ENCODE data around the gene MRAS.

Gene MRAS

DNA sequence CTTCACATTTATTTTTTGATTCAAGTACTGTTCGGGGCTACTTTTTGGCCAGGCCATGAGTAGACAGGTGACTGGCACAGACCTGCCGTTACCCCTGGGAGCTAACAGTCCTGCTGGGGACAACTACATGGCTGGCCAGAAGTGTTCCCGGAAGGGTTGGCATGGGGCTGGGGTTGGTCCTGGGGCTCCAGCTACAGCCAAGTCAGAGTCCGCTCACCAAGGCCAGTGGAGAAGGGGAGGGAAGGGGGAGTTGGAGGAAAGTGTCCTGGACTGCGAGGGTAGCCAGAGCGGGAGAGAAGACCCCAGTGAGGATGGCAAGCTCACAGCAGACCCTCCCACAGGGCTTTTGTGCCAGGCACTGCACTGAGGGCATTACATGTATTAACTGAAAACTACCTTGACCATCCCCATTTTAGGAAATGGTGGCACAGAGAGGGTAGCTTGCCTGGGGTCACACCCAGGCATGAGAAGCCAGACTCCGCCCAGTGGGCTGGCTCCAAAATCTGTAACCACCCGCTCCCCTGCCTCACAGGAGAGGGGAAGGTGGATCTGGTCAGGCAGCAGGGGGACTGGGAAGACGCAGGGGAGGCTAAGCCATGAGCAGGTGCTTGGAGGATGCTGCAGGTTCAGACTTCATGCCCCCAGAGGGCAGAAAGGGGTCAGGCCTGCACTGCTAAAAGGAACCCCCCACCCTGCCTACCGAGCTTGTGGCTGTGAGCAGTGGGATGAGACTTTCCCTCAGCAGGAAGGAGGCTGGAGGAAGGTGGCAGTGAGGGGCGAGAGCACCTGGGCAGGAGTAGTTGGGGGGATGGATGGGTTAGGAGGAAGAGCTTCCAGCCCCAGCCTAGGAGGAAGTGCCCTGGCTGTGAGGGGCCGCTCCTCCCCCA is 47.7 kb downstream of the MRAS start:
- TF ChIP-seq CTCF (conservative IDR thresholded peaks at IDR 0.05; ENCODE audit: low read length), result no peak
- H3K4me3 ChIP-seq (ENCODE audit: low read length), result no peak overlapping the region
- DNase-seq (ENCODE audit: low read depth), result no peak

DNA sequence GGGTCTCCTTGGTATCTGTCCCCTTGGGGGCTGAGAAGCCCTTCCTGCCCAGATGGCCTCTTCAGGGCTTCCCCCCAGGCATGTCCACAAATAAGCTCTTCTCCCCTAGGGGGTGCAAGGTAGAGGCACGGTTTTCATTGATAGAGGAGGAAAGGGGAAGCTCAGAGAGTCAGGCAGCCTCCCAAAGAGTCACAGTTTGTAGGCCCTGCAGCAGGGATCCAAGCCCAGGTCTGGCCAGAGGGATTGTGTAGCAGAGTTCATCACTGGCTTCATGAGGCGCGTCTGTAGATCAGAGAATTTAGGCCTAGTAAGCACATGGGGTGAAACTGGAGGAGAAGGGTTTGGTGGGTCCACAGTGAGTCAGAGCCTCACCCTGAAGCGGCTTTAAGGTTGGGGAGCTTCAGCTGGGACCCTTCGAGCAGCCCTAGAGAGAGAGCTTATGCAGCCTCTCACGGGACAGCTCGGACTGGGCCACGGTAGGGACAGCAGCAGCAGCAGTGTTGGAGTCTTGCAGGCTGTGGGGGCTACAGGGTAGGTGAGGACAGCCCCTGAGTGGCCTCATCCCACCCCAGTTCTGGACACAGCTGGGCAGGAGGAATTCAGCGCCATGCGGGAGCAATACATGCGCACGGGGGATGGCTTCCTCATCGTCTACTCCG is 48.5 kb downstream of the MRAS start:
- TF ChIP-seq CTCF (conservative IDR thresholded peaks at IDR 0.05; ENCODE audit: low read length), result no peak
- H3K4me3 ChIP-seq (ENCODE audit: low read length), result no peak overlapping the region
- no peak for DNase-seq (ENCODE audit: low read depth)

GRCh38 chr3:138397983-138398382 is 49.6 kb downstream of the MRAS start:
- no peak for DNase-seq (ENCODE audit: low read depth)
- TF ChIP-seq CTCF (conservative IDR thresholded peaks at IDR 0.05; ENCODE audit: low read length), result peak; percentile 19; the same call in 1 of the 2 replicates
- no peak overlapping the region for H3K4me3 ChIP-seq (ENCODE audit: low read length)

GRCh38 chr3:138398791-138399575 is 50.6 kb downstream of the MRAS start:
- no peak for TF ChIP-seq CTCF (conservative IDR thresholded peaks at IDR 0.05; ENCODE audit: low read length)
- H3K4me3 ChIP-seq (ENCODE audit: low read length), result no peak overlapping the region
- no peak for DNase-seq (ENCODE audit: low read depth)

GRCh38 chr3:138399766-138400165 is 51.4 kb downstream of the MRAS start:
- no peak overlapping the region for H3K4me3 ChIP-seq (ENCODE audit: low read length)
- no peak for DNase-seq (ENCODE audit: low read depth)
- no peak for TF ChIP-seq CTCF (conservative IDR thresholded peaks at IDR 0.05; ENCODE audit: low read length)

- no peak for TF ChIP-seq CTCF (conservative IDR thresholded peaks at IDR 0.05; ENCODE audit: low read length)
- DNase-seq (ENCODE audit: low read depth), result no peak
- H3K4me3 ChIP-seq (ENCODE audit: low read length), result no peak overlapping the region
Observed at GRCh38 chr3:138400651-138401070, 52.3 kb downstream of the MRAS start.
